Nephron progenitor cell (in vitro differentiated cells): ENCODE results near the gene NECTIN1.
"Not testable (repeated sequence)": the region's sequence is repeated elsewhere in the genome, so short reads cannot be mapped to it uniquely, and the experiment has no call there.

Experiments used
- DNase-seq: peaks from one replicate; pipeline ENCODE4 v3.0.0; 2021
- H3K27ac Mint-ChIP-seq: 2 replicates; pipeline ENCODE4 v1.8.0; 2021; ENCODE audit warnings: mild to moderate bottlenecking, moderate library complexity, mixed read lengths
- H3K27me3 Mint-ChIP-seq: 2 replicates; pipeline ENCODE4 v1.8.0; 2021; ENCODE audit warnings: mild to moderate bottlenecking, low read depth, mixed read lengths; ENCODE audit not compliant: poor library complexity
- H3K36me3 Mint-ChIP-seq: 2 replicates; pipeline ENCODE4 v1.8.0; 2021; ENCODE audit warnings: low read depth, mixed read lengths
- H3K4me1 Mint-ChIP-seq: 2 replicates; pipeline ENCODE4 v1.8.0; 2021; ENCODE audit warnings: mixed read lengths
- H3K4me3 Mint-ChIP-seq: 2 replicates; pipeline ENCODE4 v1.8.0; 2021; ENCODE audit warnings: mild to moderate bottlenecking, moderate library complexity, mixed read lengths
- H3K9me3 Mint-ChIP-seq: 2 replicates; pipeline ENCODE4 v1.8.0; 2021; ENCODE audit warnings: mild to moderate bottlenecking, moderate library complexity, mixed read lengths
- CTCF ChIP-seq: fragments of 200-600 bp; sonication (generic); IDR thresholded peaks from 2 replicates; pipeline ENCODE4 v1.5.0; 2021; ENCODE audit warnings: antibody characterized with exemption

Gene NECTIN1

GRCh38 chr11:119599864-119600541 lies 129.0 kb downstream of the NECTIN1 start:
- peaks cover 7% of the 10 kb centered on the region for H3K4me1 Mint-ChIP-seq
- H3K27me3 Mint-ChIP-seq, result peaks cover 36% of the 10 kb centered on the region
- no peak overlapping the region for H3K4me3 Mint-ChIP-seq
- DNase-seq, result no peak
- no peaks in the 10 kb centered on the region for H3K36me3 Mint-ChIP-seq
- H3K9me3 Mint-ChIP-seq, result no peaks in the 10 kb centered on the region
- H3K27ac Mint-ChIP-seq, result no peak overlapping the region
- TF ChIP-seq CTCF, result no peak

GRCh38 chr11:119595941-119596340 lies 133.1 kb downstream of the NECTIN1 start:
- not testable (repeated sequence) for H3K36me3 Mint-ChIP-seq, DNase-seq, H3K9me3 Mint-ChIP-seq, H3K4me3 Mint-ChIP-seq, H3K27ac Mint-ChIP-seq
- peaks cover 16% of the 10 kb centered on the region for H3K27me3 Mint-ChIP-seq
- H3K4me1 Mint-ChIP-seq, result peaks cover 10% of the 10 kb centered on the region

- Mint-ChIP-seq H3K4me3 (no peak overlapping the region), H3K9me3 (no peaks in the 10 kb centered on the region), H3K27me3 (peaks cover 20% of the 10 kb centered on the region), H3K27ac (no peak overlapping the region), H3K36me3 (no peaks in the 10 kb centered on the region), H3K4me1 (peaks cover 10% of the 10 kb centered on the region)
- no peak for TF ChIP-seq CTCF
- DNase-seq, result no peak
These were observed 134.3 kb downstream of the NECTIN1 start for GRCh38 chr11:119594639-119595249.

GRCh38 chr11:119593346-119593745 lies 135.7 kb downstream of the NECTIN1 start:
- no peak for DNase-seq
- Mint-ChIP-seq H3K27ac (no peak overlapping the region), H3K27me3 (peaks cover 29% of the 10 kb centered on the region), H3K9me3 (no peaks in the 10 kb centered on the region), H3K36me3 (no peaks in the 10 kb centered on the region), H3K4me1 (peaks cover 10% of the 10 kb centered on the region), H3K4me3 (no peak overlapping the region)
- TF ChIP-seq CTCF, result no peak

GRCh38 chr11:119592642-119593041 lies 136.4 kb downstream of the NECTIN1 start:
- Mint-ChIP-seq H3K27ac (no peak overlapping the region), H3K9me3 (no peaks in the 10 kb centered on the region), H3K4me3 (no peak overlapping the region), H3K4me1 (peaks cover 10% of the 10 kb centered on the region), H3K27me3 (peaks cover 34% of the 10 kb centered on the region), H3K36me3 (no peaks in the 10 kb centered on the region)
- no peak for TF ChIP-seq CTCF
- no peak for DNase-seq

DNA sequence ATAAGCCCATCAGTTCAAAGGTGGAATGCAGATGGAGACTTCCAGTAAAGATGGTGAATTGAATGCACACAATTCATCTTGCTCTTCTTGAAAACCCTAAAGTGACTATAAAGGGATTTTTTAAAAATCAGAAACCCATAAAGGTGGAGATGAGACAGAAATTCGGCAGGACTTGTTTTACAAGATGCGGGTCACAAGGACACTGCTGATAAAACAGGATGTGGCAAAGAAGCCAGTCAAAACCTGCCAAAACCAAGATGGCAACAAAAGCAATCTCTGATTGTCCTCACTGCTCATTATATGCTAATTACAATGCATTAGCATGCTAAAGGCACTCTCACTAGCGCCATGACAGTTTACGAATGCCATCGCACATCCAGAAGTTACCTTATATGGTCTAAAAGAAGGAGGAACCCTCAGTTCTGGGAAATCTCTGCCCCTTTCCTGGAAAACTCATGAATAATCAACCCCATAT lies 137.1 kb downstream of the NECTIN1 start:
- no peak overlapping the region for H3K4me3 Mint-ChIP-seq
- no peak overlapping the region for H3K27ac Mint-ChIP-seq

More for the DNA sequence above, 137.1 kb downstream of the NECTIN1 start:
- Mint-ChIP-seq H3K9me3 (no peaks in the 10 kb centered on the region), H3K27me3 (peaks cover 36% of the 10 kb centered on the region), H3K4me1 (peaks cover 10% of the 10 kb centered on the region), H3K36me3 (no peaks in the 10 kb centered on the region)
- no peak for DNase-seq
- TF ChIP-seq CTCF, result no peak
